DOHH2 (cell line): Measurements from ENCODE around the gene SELENOF.

ENCODE experiments used
- EZH2phosphoT487 ChIP-seq: fragments of 200-600 bp; sonication (generic); IDR thresholded peaks from 2 replicates; pipeline ENCODE4 v1.6.1; 2017; ENCODE audit warnings: borderline replicate concordance, mild to moderate bottlenecking, antibody characterized with exemption, low read length, moderate library complexity, mixed read lengths
- TF ChIP-seq, protein P1 (sequence below): fragments of 200-600 bp; sonication (generic); IDR thresholded peaks from one replicate; pipeline ENCODE4 v1.5.1; 2014; ENCODE audit warnings: antibody characterized with exemption, mild to moderate bottlenecking, low read depth, low read length; ENCODE audit not compliant: poor library complexity, severe bottlenecking

DNA sequence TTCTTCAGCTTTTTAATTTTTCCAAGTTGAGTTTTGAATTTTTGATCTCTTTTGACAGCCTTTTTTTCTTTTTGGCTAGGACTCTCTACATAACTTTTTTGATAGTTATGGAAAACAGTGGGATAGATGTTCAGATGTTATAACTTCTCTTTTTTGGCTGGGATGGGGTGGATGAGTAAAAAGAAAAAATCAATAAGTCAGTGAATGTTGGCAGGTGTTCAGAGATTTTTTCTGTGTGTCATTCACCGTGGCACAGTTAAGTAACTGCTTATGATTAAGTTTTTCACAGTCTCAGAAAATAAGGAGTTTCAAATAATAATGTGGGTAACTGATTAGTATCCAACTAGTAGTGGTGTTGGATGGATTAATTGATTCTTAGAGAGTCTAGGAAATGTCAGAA lies 24.5 kb upstream of the SELENOF start:
- TF ChIP-seq, protein P1, sequence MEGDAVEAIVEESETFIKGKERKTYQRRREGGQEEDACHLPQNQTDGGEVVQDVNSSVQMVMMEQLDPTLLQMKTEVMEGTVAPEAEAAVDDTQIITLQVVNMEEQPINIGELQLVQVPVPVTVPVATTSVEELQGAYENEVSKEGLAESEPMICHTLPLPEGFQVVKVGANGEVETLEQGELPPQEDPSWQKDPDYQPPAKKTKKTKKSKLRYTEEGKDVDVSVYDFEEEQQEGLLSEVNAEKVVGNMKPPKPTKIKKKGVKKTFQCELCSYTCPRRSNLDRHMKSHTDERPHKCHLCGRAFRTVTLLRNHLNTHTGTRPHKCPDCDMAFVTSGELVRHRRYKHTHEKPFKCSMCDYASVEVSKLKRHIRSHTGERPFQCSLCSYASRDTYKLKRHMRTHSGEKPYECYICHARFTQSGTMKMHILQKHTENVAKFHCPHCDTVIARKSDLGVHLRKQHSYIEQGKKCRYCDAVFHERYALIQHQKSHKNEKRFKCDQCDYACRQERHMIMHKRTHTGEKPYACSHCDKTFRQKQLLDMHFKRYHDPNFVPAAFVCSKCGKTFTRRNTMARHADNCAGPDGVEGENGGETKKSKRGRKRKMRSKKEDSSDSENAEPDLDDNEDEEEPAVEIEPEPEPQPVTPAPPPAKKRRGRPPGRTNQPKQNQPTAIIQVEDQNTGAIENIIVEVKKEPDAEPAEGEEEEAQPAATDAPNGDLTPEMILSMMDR = no peak
- no peak for TF ChIP-seq EZH2phosphoT487
